ACHN (cell line): Measurements from ENCODE around the gene DPH5.
"Not testable (repeated sequence)": the region's sequence is repeated elsewhere in the genome, so short reads cannot be mapped to it uniquely, and the experiment has no call there.

Source experiments
- DNase-seq: peaks from one replicate; pipeline ENCODE4 v3.0.0-alpha.2; 2015
- in situ Hi-C: cut with HindIII; loops from 2 replicates; pipeline ENCODE4 v1.10.0; 2017; ENCODE audit warnings: low sequenced_read_pairs, low pct_ligation_motif_present, low pct_unique_long_range_greater_than_20kb

DPH5 gene

DNA sequence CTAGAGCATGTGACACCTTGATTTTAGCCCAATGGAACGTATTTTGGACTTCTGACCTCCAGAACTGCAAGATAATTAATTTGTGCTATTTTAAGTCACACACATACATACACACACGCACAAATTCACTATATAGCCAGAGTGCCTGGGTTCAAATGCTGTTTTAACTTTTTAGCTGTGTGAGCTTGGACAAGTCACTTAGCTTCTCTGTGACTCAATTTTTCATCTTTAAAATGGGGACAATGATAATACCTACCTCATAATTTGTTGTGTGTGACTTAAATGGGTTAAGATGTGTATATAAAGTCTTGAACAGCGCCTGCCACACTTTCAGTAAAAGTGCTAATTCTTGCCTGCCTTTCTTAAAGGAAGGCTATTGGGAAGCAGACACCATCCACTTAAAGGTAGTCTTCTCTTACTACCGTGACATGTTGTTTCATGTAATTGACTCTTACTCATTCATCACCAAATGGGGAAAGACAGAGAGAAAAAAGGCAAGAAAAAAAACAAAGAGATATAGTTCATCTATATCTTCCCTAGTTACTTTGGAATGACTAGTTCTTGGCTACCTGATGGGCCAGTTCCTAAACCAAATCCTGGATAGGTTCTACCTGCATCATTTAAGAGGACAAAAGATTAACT is 73.4 kb downstream of the DPH5 start:
- no peak for DNase-seq
- in situ Hi-C loops: no loop called here

DNA sequence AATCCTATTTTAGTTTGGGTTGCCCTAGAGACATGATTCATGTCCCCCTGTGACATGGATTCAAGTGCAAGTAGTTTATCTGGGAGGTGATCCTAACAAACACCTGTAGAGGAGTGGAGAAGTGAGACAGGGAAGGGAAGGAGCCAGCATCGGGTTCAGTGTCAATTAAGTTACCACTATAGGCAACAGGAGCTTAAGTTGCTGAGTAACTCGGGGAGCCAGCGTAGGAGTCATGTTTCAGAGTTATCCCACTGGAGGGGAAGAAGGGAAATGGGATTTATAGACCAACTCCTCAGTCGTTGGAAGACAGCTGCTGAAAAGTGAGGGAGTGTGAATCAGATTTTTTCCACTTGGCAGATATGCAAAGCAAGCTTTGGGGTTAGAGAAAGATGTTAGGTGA is 74.8 kb downstream of the DPH5 start:
- DNase-seq: no peak

DNA sequence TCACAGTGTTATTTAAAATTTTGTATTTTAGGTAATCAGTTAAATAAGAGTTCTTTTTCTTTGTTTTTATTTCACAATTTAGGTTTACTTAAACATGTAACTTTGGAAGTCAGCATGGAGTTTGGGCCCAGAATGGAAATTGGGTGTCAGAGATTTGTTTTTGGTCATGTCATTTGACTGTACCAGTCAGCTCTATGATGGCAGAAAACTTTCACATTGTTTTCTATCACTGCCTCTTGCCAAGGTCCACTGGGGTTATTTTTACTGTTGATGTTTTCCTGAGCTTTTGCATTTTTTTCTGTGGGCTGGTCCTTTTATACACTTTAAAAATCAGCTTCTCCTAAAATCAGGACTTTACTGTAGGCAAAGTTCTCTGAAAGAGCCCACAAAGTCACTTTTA is 75.2 kb downstream of the DPH5 start:
- in situ Hi-C loops: no loop called here
- no peak for DNase-seq

More for the DNA sequence above, 74.8 kb downstream of the DPH5 start:
- in situ Hi-C loops: no loop called here

DNA sequence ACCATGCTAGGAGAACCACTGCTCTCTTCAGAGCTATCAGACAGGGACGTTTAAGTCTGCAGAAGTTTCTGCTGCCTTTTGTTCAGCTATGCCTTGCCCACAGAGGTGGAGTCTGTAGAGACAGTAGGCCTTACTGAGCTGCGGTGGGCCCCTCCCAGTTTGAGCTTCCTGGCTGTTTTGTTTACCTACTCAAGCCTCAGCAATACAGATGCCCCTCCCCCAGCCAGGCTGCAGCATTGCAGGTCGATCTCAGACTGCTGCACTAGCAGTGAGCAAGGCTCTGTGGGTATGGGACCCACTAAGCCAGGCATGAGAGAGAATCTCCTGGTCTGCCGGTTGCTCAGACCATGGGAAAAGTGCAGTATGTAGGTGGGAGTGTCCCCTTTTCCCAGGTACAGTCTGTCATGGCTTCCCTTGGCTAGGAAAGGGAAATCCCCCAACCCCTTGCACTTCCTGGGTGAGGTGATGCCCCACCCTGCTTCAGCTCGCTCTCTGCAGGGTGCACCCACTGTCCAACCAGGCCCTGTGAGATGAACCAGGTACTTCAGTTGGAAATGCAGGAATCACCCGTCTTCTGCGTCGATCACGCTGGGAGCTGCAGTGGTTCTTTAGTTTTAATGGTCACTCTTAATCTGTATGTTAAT is 75.9 kb downstream of the DPH5 start:
- DNase-seq, in situ Hi-C loops: not testable (repeated sequence)

DNA sequence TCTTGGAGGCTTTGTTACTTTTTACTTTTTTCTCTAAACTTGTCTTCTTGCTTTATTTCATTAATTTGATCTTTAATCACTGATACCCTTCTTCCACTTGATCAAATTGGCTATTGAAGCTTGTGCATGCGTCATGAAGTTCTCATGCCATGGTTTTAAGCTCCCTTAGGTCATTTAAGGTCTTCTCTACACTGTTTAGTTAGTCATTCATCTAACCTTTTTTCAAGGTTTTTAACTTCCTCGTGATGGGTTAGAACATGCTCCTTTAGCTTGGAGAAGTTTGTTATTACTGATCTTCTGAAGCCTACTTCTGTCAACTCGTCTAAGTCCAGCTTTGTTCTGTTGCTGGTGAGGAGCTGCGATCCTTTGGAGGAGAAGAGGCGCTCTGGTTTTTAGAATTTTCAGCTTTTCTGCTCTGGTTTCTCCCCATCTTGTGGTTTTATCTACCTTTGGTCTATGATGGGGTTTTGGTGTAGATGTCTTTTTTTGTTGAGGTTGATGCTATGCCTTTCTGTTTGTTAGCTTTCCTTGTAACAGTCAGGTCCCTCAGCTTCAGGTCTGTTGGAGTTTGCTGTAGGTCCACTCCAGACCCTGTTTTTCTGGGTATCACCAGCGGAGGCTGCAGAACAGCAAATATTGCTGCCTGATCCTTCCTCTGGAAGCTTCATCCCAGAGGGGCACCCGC is 76.7 kb downstream of the DPH5 start:
- DNase-seq, in situ Hi-C loops: not testable (repeated sequence)

DNA sequence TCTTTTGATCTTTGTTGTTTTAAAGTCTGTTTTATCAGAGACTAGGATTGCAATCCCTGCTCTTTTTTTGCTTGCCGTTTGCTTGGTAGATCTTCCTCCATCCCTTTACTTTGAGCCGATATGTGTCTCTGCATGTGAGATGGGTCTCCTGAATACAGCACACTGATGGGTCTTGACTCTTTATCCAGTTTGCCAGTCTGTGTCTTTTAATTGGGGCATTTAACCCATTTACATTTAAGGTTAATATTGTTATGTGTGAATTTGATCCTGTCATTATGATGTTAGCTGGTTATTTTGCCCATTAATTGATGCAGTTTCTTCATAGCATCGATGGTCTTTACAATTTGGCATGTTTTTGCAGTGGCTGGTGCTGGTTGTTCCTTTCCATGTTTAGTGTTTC is 77.8 kb downstream of the DPH5 start:
- DNase-seq, in situ Hi-C loops: not testable (repeated sequence)

DNA sequence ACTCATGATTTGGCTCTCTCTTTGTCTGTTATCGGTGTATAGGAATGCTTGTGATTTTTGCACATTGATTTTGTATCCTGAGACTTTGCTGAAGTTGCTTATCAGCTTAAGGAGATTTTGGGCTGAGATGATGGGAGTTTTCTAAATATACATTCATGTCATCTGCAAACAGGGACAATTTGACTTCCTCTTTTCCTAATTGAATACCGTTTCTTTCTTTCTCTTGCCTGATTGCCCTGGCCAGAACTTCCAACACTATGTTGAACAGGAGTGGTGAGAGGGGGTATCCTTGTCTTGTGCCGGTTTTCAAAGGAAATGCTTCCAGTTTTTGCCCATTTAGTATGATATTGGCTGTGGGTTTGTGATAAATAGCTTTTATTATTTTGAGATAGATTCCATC is 79.5 kb downstream of the DPH5 start:
- in situ Hi-C loops, DNase-seq: not testable (repeated sequence)

DNA sequence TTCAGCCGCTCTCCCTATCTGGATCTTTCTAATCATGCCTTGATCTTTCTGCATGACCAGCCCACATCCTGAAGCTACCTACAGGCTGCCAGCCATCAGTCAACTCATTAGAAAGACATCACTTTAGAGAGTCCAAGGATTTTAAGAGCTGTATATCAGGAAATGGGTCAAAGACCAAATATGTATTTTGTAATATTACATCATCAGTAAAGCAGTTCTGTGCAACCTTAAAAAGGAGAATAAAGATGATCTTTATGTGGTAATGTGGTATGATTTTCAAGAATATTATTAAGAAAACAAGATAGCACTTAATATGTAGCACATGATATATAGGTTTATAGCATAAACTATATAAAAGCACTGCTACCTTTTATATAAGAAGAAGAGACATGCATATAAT is 82.1 kb downstream of the DPH5 start:
- in situ Hi-C loops: no loop called here
- DNase-seq: no peak

DNA sequence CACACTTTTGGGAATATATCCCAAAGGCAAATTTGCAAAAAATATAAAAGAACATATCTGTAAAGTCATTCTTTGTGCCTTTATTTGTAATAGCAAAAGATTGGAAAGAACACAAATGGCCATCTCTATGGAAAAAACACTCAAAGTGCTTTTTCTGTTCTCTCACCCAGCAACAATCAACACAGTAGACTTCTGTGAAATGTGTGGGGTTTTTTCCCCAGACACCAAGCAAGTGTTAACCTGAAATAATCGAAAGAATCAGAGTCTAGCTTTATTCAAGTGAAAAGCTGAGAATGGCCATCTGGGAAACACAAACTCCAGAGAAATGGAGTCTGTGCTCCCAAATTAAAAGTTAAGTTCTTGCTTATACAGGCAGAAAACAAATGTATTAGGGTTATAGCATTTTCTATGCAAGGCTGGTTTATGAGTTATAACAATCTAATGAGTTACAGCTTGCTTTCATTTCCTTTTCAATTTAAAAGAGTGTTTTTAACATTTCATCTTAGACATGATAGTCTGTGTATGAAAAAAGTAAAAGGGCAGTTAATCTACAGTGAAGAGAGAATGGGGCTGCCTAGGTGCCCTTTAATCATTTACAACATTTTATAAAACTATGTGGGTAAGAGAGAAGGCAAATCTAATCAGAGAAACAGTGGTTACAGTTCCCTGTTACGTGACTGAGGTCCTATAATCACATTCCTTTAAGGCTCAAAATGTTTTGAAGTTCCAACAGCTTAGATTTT is 83.1 kb downstream of the DPH5 start:
- in situ Hi-C loops: no loop called here
- no peak for DNase-seq

DNA sequence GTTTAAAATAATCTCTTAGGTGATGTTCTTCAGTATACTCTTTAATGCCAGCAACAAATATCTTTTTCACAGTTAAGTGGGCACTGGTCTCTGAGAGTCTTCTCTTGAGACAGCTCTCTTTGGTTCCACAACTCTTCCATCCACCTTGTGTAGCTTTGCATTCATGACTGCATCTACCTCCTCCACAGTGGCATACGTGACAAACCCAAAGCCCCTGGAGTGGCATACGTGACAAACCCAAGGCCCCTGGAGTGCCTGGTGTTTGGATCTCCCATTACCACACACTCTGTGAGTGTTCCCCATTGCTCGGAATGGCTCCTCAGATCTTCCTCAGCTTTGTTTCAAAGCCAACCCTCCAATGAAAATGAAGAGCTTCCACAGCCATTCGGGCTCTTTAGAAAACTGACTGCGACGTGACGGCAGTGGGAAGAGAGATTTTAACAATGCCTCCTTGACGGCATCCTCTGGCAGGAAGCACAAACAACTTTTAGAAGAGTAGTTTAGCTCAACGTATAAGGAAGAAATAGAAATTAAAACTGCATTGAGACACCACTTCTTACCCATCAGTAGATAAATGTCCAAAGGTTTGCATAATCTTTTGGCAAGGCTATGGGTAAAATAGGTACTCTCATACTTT is 83.9 kb downstream of the DPH5 start:
- in situ Hi-C loops: no loop called here
- no peak for DNase-seq

DNA sequence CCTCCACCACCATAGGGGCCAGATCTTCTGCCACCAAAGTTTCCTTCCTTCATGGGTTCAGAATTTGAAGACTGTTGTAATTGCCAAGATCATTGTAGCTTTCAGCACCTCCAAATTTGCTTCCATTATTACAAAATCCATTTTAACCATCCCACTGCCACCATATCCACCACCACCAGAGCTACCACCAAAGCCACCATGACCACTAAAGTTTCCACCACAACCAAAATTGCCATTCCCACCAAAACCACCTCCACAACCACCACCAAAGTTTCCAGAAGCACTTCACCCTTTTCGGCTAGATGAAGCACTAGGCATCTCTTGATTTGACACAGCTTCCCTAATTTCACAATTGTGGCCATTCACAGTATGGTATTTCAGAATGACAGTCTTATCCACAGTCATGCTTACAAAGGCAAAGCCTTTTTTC is 84.5 kb downstream of the DPH5 start:
- DNase-seq: no peak
- in situ Hi-C loops: no loop called here
